Muscle layer of colon (tissue), 2 donors: ENCODE results near the gene FRMD4A.

Source experiments
- H3K27ac ChIP-seq: one replicate; pipeline ENCODE4 v1.7.0; 2013; ENCODE audit warnings: low read depth, mild to moderate bottlenecking, low read length, moderate library complexity
- H3K27me3 ChIP-seq, 2 donors: one replicate each; pipeline ENCODE4 v1.7.0; 2013; ENCODE audit warnings: low read length in 2 of 2, mild to moderate bottlenecking in 2 of 2; ENCODE audit not compliant: insufficient read depth in 2 of 2, control insufficient read depth in 1 of 2
- H3K36me3 ChIP-seq: one replicate; pipeline ENCODE4 v1.7.0; 2013; ENCODE audit warnings: mild to moderate bottlenecking, low read length; ENCODE audit not compliant: insufficient read depth
- H3K4me1 ChIP-seq: one replicate; pipeline ENCODE4 v1.7.0; 2013; ENCODE audit warnings: mild to moderate bottlenecking, low read length; ENCODE audit not compliant: insufficient read depth
- H3K4me3 ChIP-seq, 2 donors: one replicate each; pipeline ENCODE4 v1.7.0; 2013; ENCODE audit warnings: low read length in 2 of 2, low read depth in 1 of 2, mild to moderate bottlenecking in 1 of 2, moderate library complexity in 1 of 2
- H3K9ac ChIP-seq: one replicate; pipeline ENCODE4 v1.7.0; 2013; ENCODE audit warnings: low read length
- H3K9me3 ChIP-seq: one replicate; pipeline ENCODE4 v1.7.0; 2013; ENCODE audit warnings: mild to moderate bottlenecking, low read length
- donor health status: abdominal sarcoma.
- donor health status: Adenocarcinoma of cecum.

FRMD4A gene

DNA sequence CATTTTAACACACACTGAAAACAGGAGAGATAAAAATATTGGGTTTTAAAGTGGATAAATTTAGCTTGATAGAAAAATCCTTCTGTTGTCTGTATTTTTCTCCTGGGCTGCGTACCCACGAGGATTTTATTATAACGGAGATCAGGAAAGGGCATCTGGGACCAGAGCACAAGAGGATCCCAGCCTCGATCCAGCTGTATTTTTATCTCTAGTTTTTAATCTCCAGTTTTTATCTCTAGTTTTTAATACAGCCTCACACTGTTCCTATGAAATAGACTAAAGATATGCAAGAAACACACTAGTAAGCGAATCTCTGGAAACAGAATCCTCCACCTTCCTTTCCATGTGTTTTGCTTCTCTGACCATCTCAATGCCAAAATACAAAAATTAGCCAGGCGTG lies 295.2 kb downstream of the FRMD4A start:
- no peaks in the 10 kb centered on the region for H3K27me3 ChIP-seq
- no peak overlapping the region for H3K9ac ChIP-seq
- H3K27ac ChIP-seq = no peak overlapping the region
- no peaks in the 10 kb centered on the region for H3K9me3 ChIP-seq
- no peak overlapping the region for H3K4me3 ChIP-seq
- peaks cover 7% of the 10 kb centered on the region for H3K4me1 ChIP-seq
- no peaks in the 10 kb centered on the region for H3K36me3 ChIP-seq

- H3K9ac ChIP-seq = no peak overlapping the region
- H3K4me1 ChIP-seq = no peaks in the 10 kb centered on the region
- H3K4me3 ChIP-seq = no peak overlapping the region
- no peak overlapping the region for H3K27ac ChIP-seq
- H3K9me3 ChIP-seq = no peaks in the 10 kb centered on the region
- H3K36me3 ChIP-seq = no peaks in the 10 kb centered on the region
- no peaks in the 10 kb centered on the region for H3K27me3 ChIP-seq
Measured at GRCh38 chr10:14032406-14032998, 298.2 kb downstream of the FRMD4A start.

DNA sequence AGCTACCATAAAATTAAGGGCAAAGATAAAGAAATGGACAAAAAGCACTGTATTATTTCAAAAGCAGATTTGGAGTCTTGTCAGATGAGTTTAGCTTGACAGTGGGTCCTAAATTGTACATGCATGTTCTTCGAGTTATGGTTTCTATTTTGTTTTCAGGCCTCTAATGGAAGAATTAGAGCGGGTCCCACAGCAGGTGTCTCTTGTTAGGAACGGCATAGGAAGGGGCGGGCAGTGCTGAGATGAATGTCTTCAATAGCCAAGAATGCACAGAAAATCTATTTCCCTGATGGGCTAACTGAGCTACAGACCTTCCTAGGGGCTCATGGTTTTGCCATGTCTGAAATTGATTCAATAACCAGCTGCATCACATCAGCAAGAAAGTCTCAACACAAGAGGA lies 304.4 kb downstream of the FRMD4A start:
- no peaks in the 10 kb centered on the region for H3K27me3 ChIP-seq
- H3K27ac ChIP-seq = no peak overlapping the region
- no peaks in the 10 kb centered on the region for H3K4me1 ChIP-seq
- no peak overlapping the region for H3K4me3 ChIP-seq
- no peak overlapping the region for H3K9ac ChIP-seq
- H3K9me3 ChIP-seq = no peaks in the 10 kb centered on the region
- no peaks in the 10 kb centered on the region for H3K36me3 ChIP-seq

GRCh38 chr10:14025283-14026189 lies 305.2 kb downstream of the FRMD4A start:
- H3K4me3 ChIP-seq = no peak overlapping the region
- H3K4me1 ChIP-seq = no peaks in the 10 kb centered on the region
- no peak overlapping the region for H3K27ac ChIP-seq

GRCh38 chr10:14024329-14025202 lies 306.2 kb downstream of the FRMD4A start:
- H3K4me3 ChIP-seq = no peak overlapping the region
- H3K9ac ChIP-seq = no peak overlapping the region
- H3K9me3 ChIP-seq = no peaks in the 10 kb centered on the region
- no peaks in the 10 kb centered on the region for H3K36me3 ChIP-seq
- no peaks in the 10 kb centered on the region for H3K27me3 ChIP-seq
- no peak overlapping the region for H3K27ac ChIP-seq
- H3K4me1 ChIP-seq = no peaks in the 10 kb centered on the region

More at GRCh38 chr10:14025283-14026189, 305.2 kb downstream of the FRMD4A start:
- Histone ChIP-seq H3K9ac (no peak overlapping the region), H3K36me3 (no peaks in the 10 kb centered on the region), H3K9me3 (no peaks in the 10 kb centered on the region), H3K27me3 (no peaks in the 10 kb centered on the region)

GRCh38 chr10:14023673-14024328 lies 306.9 kb downstream of the FRMD4A start:
- Histone ChIP-seq H3K4me1 (no peaks in the 10 kb centered on the region), H3K36me3 (no peaks in the 10 kb centered on the region), H3K9me3 (peaks cover 4% of the 10 kb centered on the region), H3K9ac (no peak overlapping the region), H3K27ac (no peak overlapping the region), H3K27me3 (no peaks in the 10 kb centered on the region), H3K4me3 (no peak overlapping the region)

- Histone ChIP-seq H3K27me3 (no peaks in the 10 kb centered on the region), H3K27ac (no peak overlapping the region), H3K9me3 (peaks cover 6% of the 10 kb centered on the region), H3K36me3 (no peaks in the 10 kb centered on the region), H3K4me1 (no peaks in the 10 kb centered on the region), H3K9ac (no peak overlapping the region), H3K4me3 (no peak overlapping the region)
Measured at GRCh38 chr10:14022954-14023672, 307.6 kb downstream of the FRMD4A start.

DNA sequence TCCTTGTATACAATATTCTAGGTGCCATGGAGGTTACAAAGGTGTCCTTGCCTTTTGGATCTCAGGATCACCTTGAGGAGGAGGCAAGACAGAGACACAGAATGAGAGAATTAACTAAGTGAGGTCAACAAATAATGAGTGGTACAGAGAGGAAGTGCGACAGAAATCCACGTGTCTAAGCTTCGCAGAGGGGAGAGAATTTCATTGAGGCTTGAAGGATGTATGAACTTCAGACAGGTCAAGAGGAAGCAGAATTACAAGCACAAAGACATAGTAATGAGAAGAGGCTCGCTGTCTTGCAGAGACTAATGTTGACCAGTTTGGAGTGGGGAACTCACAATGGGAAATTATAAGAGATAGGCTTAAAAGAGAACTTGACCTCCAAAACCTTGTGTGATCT lies 308.7 kb downstream of the FRMD4A start:
- Histone ChIP-seq H3K36me3 (no peaks in the 10 kb centered on the region), H3K4me3 (no peak overlapping the region), H3K4me1 (no peaks in the 10 kb centered on the region)

GRCh38 chr10:14020037-14020664 lies 310.6 kb downstream of the FRMD4A start:
- H3K9me3 ChIP-seq = peaks cover 6% of the 10 kb centered on the region
- H3K4me1 ChIP-seq = no peaks in the 10 kb centered on the region
- no peak overlapping the region for H3K27ac ChIP-seq
- no peaks in the 10 kb centered on the region for H3K27me3 ChIP-seq
- no peak overlapping the region for H3K4me3 ChIP-seq
- H3K36me3 ChIP-seq = no peaks in the 10 kb centered on the region
- H3K9ac ChIP-seq = no peak overlapping the region

More for the DNA sequence above, 308.7 kb downstream of the FRMD4A start:
- Histone ChIP-seq H3K9me3 (peaks cover 6% of the 10 kb centered on the region), H3K27ac (no peak overlapping the region), H3K9ac (no peak overlapping the region), H3K27me3 (no peaks in the 10 kb centered on the region)

- no peak overlapping the region for H3K9ac ChIP-seq
- H3K4me1 ChIP-seq = no peaks in the 10 kb centered on the region
- no peak overlapping the region for H3K4me3 ChIP-seq
- no peaks in the 10 kb centered on the region for H3K27me3 ChIP-seq
- H3K27ac ChIP-seq = no peak overlapping the region
- H3K36me3 ChIP-seq = no peaks in the 10 kb centered on the region
- H3K9me3 ChIP-seq = peaks cover 6% of the 10 kb centered on the region
Measured at GRCh38 chr10:14017467-14017866, 313.3 kb downstream of the FRMD4A start.
